ENCODE measurements around the gene LAPTM5. TPM values are rescaled to one million over a fixed set of nuclear protein-coding genes. Genes with fewer than 3 reads are reported as not detected.
A peak's percentile ranks its signal among the peaks of the same experiment; 100 is the strongest.

LAPTM5 gene
- total and polyA plus RNA-seq, 10 of the 15 experiments (the other 5 are each of a cell fraction or from before 2014, with no cell fraction given): 24.1 to 1,034 (median 687) TPM

DNA sequence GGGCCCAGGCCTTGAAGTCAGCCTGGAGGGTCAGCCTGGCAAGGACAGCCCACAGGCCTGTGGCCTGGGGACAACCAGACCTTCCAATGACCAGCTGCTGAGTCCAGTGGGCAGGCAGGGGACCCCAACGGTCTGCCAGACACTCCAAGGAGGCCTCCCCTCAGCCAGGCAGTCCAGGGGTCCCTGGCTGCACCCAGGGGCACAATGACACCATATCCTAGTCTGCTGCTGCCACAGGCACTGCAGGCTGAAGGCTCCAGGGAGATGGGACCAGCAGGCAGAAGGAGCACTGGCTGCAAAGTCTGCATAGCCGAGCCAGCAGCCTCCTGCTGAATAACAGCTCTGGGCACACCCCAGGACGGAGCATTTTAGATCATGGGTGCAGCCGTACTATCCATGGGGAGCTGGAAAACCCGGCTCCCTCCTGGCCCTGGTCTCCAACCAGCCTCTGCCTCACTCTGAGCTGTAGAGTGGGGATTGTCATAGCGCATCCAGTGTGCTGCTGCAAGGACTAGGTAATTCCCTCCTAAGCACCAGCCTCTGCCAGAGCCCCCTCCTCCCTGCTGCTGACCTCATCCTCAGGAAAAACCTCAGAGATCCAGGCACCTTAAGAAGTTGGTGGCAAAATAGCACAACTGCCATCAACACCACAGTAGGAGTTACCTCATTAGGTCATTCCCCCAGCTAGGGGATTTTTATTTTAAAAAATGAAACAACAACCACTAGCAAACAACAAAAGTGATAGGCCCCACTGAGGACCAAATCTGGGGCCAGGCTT lies 4.8 kb upstream of the LAPTM5 start:
- Histone ChIP-seq H3K4me3 (peak overlapping the region; percentile 9; the same call in 1 of the 2 replicates), H3K79me2 (ENCODE audit: control insufficient read depth, insufficient read depth, low read length) (peaks cover 58% of the 10 kb centered on the region), H3K36me3 (ENCODE audit: control insufficient read depth in 2 of 2, insufficient read depth in 2 of 2, low read length in 1 of 2) (no peaks in the 10 kb centered on the region), H3K27ac (ENCODE audit: control insufficient read depth, insufficient read depth) (peak overlapping the region; percentile 87), H3K4me1 (ENCODE audit: control insufficient read depth, insufficient read depth, low read length) (peaks cover 86% of the 10 kb centered on the region), H3K9ac (ENCODE audit: control insufficient read depth, insufficient read depth, low read length) (peak overlapping the region; percentile 49), H2AFZ (ENCODE audit: control insufficient read depth, low read depth, low read length) (peak overlapping the region; percentile 24; the same call in 1 of the 2 replicates), H3K9me3 (replicated peaks; ENCODE audit: control insufficient read depth, insufficient read depth, low read length) (no peaks in the 10 kb centered on the region), H3K27me3 (replicated peaks in 1 of 2; ENCODE audit: control insufficient read depth in 2 of 2, insufficient read depth in 2 of 2, low read length in 1 of 2) (no peaks in the 10 kb centered on the region), H4K20me1 (ENCODE audit: control insufficient read depth, insufficient read depth) (no peaks in the 10 kb centered on the region), H3K4me2 (ENCODE audit: control insufficient read depth, insufficient read depth) (peak overlapping the region; percentile 75)
- ChIA-PET SMC1A (ENCODE audit: uncharacterized antibody, unreplicated experiment) (interaction anchor here (16.4 to 24.8 kb wide), 3 partner anchors 14 to 34 kb away, joined by 248 to 556 read pairs (median 440); partner anchors contain the start of gene MATN1), RAD21 (ENCODE audit: unreplicated experiment) (interaction anchor here (0.8 to 17.1 kb wide), 5 partner anchors 12 to 42 kb away, joined by 4 to 462 read pairs (median 198); no protein-coding TSS in a partner anchor), POLR2A (interaction anchor here (0.8 to 20.6 kb wide), 7 partner anchors 16 to 44 kb away, joined by 3 to 741 read pairs (median 6); no protein-coding TSS in a partner anchor), CTCF (interaction anchor here (0.8 to 7.0 kb wide), 11 partner anchors 8 to 166 kb away, joined by 3 to 72 read pairs (median 4); partner anchors contain the start of gene MATN1)
- DNase-seq (ENCODE audit: low read depth, low spot score): no peak
- intact Hi-C loops (cut with micrococcal nuclease; ENCODE audit: unreplicated experiment): no loop called here
- no peak for FAIRE-seq
- WGBS (ENCODE audit: insufficient coverage, insufficient replicate concordance, low lambda C conversion rate, missing lambda C conversion rate): 14% methylated on average over 6 of the region's 6 CpGs
- BruUV-seq (replicated peaks): no TSS peak
- peak; percentile 30 for ATAC-seq
- in situ Hi-C loops (cut with MboI): no loop called here
- TF ChIP-seq ETV6 (conservative IDR thresholded peaks at IDR 0.05 in 1 of 2, IDR thresholded peaks at IDR 0.05 in 1 of 2; ENCODE audit: borderline replicate concordance in 1 of 2, low read depth in 1 of 2): 0 out of 4 replicates have a peak, but pooled peaks of 1 of the 2 experiments have one; percentile 23
- 0 out of 2 replicates have a peak, but pooled peaks have one; percentile 22 for TF ChIP-seq NR2F1 (conservative IDR thresholded peaks at IDR 0.05)
- no peak for TF ChIP-seq POLR2AphosphoS2 (IDR thresholded peaks at IDR 0.05; ENCODE audit: low read depth, low read length)
- 0 out of 4 replicates have a peak, but pooled peaks have one; percentile 7 to 8 for TF ChIP-seq SRF (IDR thresholded peaks at IDR 0.05; ENCODE audit: low read depth in 2 of 2, low read length in 2 of 2)
- TF ChIP-seq JUNB (IDR thresholded peaks at IDR 0.05): peak; percentile 65
- no peak for TF ChIP-seq NFIC (IDR thresholded peaks at IDR 0.05; ENCODE audit: low read depth, low read length)
- peak; percentile 15; the same call in 1 of the 2 replicates for TF ChIP-seq MTA2 (IDR thresholded peaks at IDR 0.05; ENCODE audit: low read depth)
- TF ChIP-seq, protein P1, sequence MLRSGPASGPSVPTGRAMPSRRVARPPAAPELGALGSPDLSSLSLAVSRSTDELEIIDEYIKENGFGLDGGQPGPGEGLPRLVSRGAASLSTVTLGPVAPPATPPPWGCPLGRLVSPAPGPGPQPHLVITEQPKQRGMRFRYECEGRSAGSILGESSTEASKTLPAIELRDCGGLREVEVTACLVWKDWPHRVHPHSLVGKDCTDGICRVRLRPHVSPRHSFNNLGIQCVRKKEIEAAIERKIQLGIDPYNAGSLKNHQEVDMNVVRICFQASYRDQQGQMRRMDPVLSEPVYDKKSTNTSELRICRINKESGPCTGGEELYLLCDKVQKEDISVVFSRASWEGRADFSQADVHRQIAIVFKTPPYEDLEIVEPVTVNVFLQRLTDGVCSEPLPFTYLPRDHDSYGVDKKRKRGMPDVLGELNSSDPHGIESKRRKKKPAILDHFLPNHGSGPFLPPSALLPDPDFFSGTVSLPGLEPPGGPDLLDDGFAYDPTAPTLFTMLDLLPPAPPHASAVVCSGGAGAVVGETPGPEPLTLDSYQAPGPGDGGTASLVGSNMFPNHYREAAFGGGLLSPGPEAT (IDR thresholded peaks at IDR 0.05; ENCODE audit: low read depth): peak; percentile 67; the same call in 1 of the 2 replicates
- TF ChIP-seq CREM (IDR thresholded peaks at IDR 0.05; ENCODE audit: low read depth): peak; percentile 49; the same call in 1 of the 2 replicates
- 0 out of 2 replicates have a peak, but pooled peaks have one; percentile 1 for TF ChIP-seq YY1 (IDR thresholded peaks at IDR 0.05; ENCODE audit: low read depth, low read length)
- TF ChIP-seq, protein P2, sequence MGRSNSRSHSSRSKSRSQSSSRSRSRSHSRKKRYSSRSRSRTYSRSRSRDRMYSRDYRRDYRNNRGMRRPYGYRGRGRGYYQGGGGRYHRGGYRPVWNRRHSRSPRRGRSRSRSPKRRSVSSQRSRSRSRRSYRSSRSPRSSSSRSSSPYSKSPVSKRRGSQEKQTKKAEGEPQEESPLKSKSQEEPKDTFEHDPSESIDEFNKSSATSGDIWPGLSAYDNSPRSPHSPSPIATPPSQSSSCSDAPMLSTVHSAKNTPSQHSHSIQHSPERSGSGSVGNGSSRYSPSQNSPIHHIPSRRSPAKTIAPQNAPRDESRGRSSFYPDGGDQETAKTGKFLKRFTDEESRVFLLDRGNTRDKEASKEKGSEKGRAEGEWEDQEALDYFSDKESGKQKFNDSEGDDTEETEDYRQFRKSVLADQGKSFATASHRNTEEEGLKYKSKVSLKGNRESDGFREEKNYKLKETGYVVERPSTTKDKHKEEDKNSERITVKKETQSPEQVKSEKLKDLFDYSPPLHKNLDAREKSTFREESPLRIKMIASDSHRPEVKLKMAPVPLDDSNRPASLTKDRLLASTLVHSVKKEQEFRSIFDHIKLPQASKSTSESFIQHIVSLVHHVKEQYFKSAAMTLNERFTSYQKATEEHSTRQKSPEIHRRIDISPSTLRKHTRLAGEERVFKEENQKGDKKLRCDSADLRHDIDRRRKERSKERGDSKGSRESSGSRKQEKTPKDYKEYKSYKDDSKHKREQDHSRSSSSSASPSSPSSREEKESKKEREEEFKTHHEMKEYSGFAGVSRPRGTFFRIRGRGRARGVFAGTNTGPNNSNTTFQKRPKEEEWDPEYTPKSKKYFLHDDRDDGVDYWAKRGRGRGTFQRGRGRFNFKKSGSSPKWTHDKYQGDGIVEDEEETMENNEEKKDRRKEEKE (IDR thresholded peaks at IDR 0.05): no peak
- TF ChIP-seq, protein P3, sequence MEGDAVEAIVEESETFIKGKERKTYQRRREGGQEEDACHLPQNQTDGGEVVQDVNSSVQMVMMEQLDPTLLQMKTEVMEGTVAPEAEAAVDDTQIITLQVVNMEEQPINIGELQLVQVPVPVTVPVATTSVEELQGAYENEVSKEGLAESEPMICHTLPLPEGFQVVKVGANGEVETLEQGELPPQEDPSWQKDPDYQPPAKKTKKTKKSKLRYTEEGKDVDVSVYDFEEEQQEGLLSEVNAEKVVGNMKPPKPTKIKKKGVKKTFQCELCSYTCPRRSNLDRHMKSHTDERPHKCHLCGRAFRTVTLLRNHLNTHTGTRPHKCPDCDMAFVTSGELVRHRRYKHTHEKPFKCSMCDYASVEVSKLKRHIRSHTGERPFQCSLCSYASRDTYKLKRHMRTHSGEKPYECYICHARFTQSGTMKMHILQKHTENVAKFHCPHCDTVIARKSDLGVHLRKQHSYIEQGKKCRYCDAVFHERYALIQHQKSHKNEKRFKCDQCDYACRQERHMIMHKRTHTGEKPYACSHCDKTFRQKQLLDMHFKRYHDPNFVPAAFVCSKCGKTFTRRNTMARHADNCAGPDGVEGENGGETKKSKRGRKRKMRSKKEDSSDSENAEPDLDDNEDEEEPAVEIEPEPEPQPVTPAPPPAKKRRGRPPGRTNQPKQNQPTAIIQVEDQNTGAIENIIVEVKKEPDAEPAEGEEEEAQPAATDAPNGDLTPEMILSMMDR (IDR thresholded peaks at IDR 0.05 in 2 of 3, conservative IDR thresholded peaks at IDR 0.05 in 1 of 3; ENCODE audit: control insufficient read depth in 2 of 3, extremely low read depth in 1 of 3, insufficient read depth in 1 of 3, low read depth in 3 of 3, low read length in 3 of 3): no peak
- peak; percentile 96 for TF ChIP-seq EED (IDR thresholded peaks at IDR 0.05; ENCODE audit: low read depth)

Measured in GM12878 (cell line).